CD14-positive monocyte (primary cell): ENCODE measurements around the gene MS4A4E. TPM values are rescaled to one million over a fixed set of nuclear protein-coding genes. Genes with fewer than 3 reads are reported as not detected.

Experiments used
- DNase-seq, 3 donors: peaks; one replicate each; pipeline ENCODE4 v3.0.0-alpha.2; 2011 to 2022
- H2AFZ ChIP-seq: 2 replicates; pipeline ENCODE4 v1.6.0; 2012; ENCODE audit warnings: mild to moderate bottlenecking, low read depth, low read length, inconsistent platforms; ENCODE audit not compliant: insufficient read depth, poor library complexity, severe bottlenecking
- H3K27ac ChIP-seq, 2 donors: 1 replicate in 1 of 2; 2 replicates in 1 of 2; pipeline ENCODE4 v1.5.1; 2012 to 2013; ENCODE audit warnings: low read length in 2 of 2, control low read depth in 1 of 2, inconsistent platforms in 1 of 2, low read depth in 1 of 2, mild to moderate bottlenecking in 1 of 2
- H3K27me3 ChIP-seq, 2 donors: one replicate each; pipeline versions ENCODE4 v1.6.0 to v1.6.1; 2011 to 2013; ENCODE audit warnings: low read length in 2 of 2; ENCODE audit not compliant: control insufficient read depth in 2 of 2, insufficient read depth in 2 of 2
- H3K36me3 ChIP-seq, 2 donors: replicated peaks in 1 of 2; 1 replicate in 1 of 2; 2 replicates in 1 of 2; pipeline versions ENCODE4 v1.5.1 to v1.6.1; 2012 to 2013; ENCODE audit warnings: low read length in 2 of 2, control low read depth in 1 of 2, inconsistent platforms in 1 of 2, mild to moderate bottlenecking in 1 of 2; ENCODE audit not compliant: insufficient read depth in 2 of 2, control insufficient read depth in 1 of 2
- H3K4me1 ChIP-seq, 2 donors: 1 replicate in 1 of 2; 2 replicates in 1 of 2; pipeline versions ENCODE4 v1.5.1 to v1.6.1; 2012 to 2013; ENCODE audit warnings: low read length in 2 of 2, control low read depth in 1 of 2, inconsistent platforms in 1 of 2, mild to moderate bottlenecking in 1 of 2, moderate library complexity in 1 of 2; ENCODE audit not compliant: insufficient read depth in 2 of 2, control insufficient read depth in 1 of 2
- H3K4me2 ChIP-seq: replicated peaks from 2 replicates; pipeline ENCODE3; 2012; ENCODE audit warnings: low read length, moderate library complexity, mild to moderate bottlenecking; ENCODE audit not compliant: poor library complexity, severe bottlenecking; ENCODE audit errors: extremely low read depth
- H3K4me3 ChIP-seq, 3 experiments: fragments of 200-600 bp in 1 of 3; sonication (generic) in 1 of 3; replicated peaks in 1 of 3; 1 replicate in 2 of 3; 2 replicates in 1 of 3; pipeline ENCODE4 v1.5.1; 2011 to 2013; ENCODE audit warnings: low read length in 3 of 3, mild to moderate bottlenecking in 3 of 3, control low read depth in 2 of 3, low read depth in 2 of 3, inconsistent platforms in 1 of 3, moderate library complexity in 1 of 3
- H3K79me2 ChIP-seq: 2 replicates; pipeline ENCODE4 v1.6.0; 2012; ENCODE audit warnings: mild to moderate bottlenecking, control low read depth, inconsistent platforms, low read length, moderate library complexity; ENCODE audit not compliant: insufficient read depth
- H3K9ac ChIP-seq: 2 replicates; pipeline ENCODE4 v1.6.0; 2017; ENCODE audit warnings: low read length, mild to moderate bottlenecking; ENCODE audit not compliant: insufficient read depth, poor library complexity, severe bottlenecking
- H3K9me3 ChIP-seq, 2 donors: replicated peaks in 1 of 2; 1 replicate in 1 of 2; 2 replicates in 1 of 2; pipeline versions ENCODE4 v1.5.1 to v1.6.1; 2012 to 2013; ENCODE audit warnings: low read length in 2 of 2, control low read depth in 1 of 2; ENCODE audit not compliant: control insufficient read depth in 1 of 2, insufficient read depth in 1 of 2
- H4K20me1 ChIP-seq: 2 replicates; pipeline ENCODE4 v1.6.0; 2012; ENCODE audit warnings: mild to moderate bottlenecking, low read length, control low read depth, moderate library complexity; ENCODE audit not compliant: insufficient read depth
- H3K27ac Mint-ChIP-seq, 7 donors: one replicate each; pipeline ENCODE4 v1.8.0; 2020; ENCODE audit warnings: mild to moderate bottlenecking in 7 of 7, mixed read lengths in 7 of 7, moderate library complexity in 6 of 7, inconsistent platforms in 2 of 7
- H3K27me3 Mint-ChIP-seq, 3 donors: one replicate each; pipeline ENCODE4 v1.8.0; 2021 to 2022; ENCODE audit warnings: low read depth in 3 of 3, mild to moderate bottlenecking in 3 of 3, mixed read lengths in 3 of 3, moderate library complexity in 3 of 3, inconsistent platforms in 1 of 3
- H3K36me3 Mint-ChIP-seq, 2 donors: one replicate each; pipeline ENCODE4 v1.8.0; 2020; ENCODE audit warnings: mixed read lengths in 2 of 2, inconsistent platforms in 1 of 2, mild to moderate bottlenecking in 1 of 2
- H3K4me1 Mint-ChIP-seq: one replicate; pipeline ENCODE4 v1.8.0; 2020; ENCODE audit warnings: mild to moderate bottlenecking, mixed read lengths
- H3K4me3 Mint-ChIP-seq, 2 donors: one replicate each; pipeline ENCODE4 v1.8.0; 2020; ENCODE audit warnings: mild to moderate bottlenecking in 2 of 2, mixed read lengths in 2 of 2, moderate library complexity in 1 of 2
- H3K9me3 Mint-ChIP-seq, 7 donors: one replicate each; pipeline ENCODE4 v1.8.0; 2020 to 2022; ENCODE audit warnings: mixed read lengths in 7 of 7, mild to moderate bottlenecking in 6 of 7, moderate library complexity in 6 of 7, inconsistent platforms in 2 of 7
- CTCF ChIP-seq: fragments of 200-600 bp; IDR thresholded peaks from one replicate; pipeline ENCODE4 v1.8.0; 2022; ENCODE audit warnings: antibody characterized with exemption, mild to moderate bottlenecking
- WGBS: methylation state at CpG from one replicate; pipeline ENCODE4 v1.1.5; 2013; ENCODE audit warnings: missing lambda C conversion rate; ENCODE audit not compliant: insufficient coverage; 5-methylcytosine and 5-hydroxymethylcytosine counted together
- intact Hi-C, 2 donors: fragments of 100-400 bp; cut with micrococcal nuclease; formaldehyde crosslinking; loops; one replicate each; pipeline versions ENCODE4 v1.15.0 to v1.15.1; 2023
- polyA plus RNA-seq, 3 donors: library from polyadenylated mRNA; depleted of rRNA in 1 of 3; unstranded in 2 of 3; stranded (reverse) in 1 of 3; fragments of 300-500 nt in 2 of 3; fragments of >200 nt in 1 of 3; fragmentation: Illumina TruSeq in 2 of 3; gene quantifications; 1 replicate in 2 of 3; 2 replicates in 1 of 3; pipeline ENCODE4 v1.2.3, GENCODE V29; 2012 to 2021

Gene MS4A4E
- polyA plus RNA-seq, 3 donors, result 1.00 to 10.2 (median 1.1) TPM

- no peak overlapping the region for H3K4me3 Mint-ChIP-seq
- no peak overlapping the region for H3K4me2 ChIP-seq
- peak in 2 of 3 donors; percentile 59 to 64 for DNase-seq
- H2AFZ ChIP-seq, result no peak overlapping the region
- H3K36me3 Mint-ChIP-seq, result peaks cover 0 to 6% of the 10 kb centered on the region in 2 donors
- H3K9me3 Mint-ChIP-seq, result peaks cover 7 to 12% (median 7%) of the 10 kb centered on the region in 7 donors
- H3K4me3 ChIP-seq, result no peak overlapping the region
- no peak overlapping the region for H3K9ac ChIP-seq
- peak overlapping the region in 1 of 7 donors; percentile 43 for H3K27ac Mint-ChIP-seq
- intact Hi-C loops, result loop anchor here (5.0 to 10.0 kb wide), 2 partner anchors 67 to 219 kb away; no protein-coding TSS in a partner anchor
- peaks cover 17 to 20% of the 10 kb centered on the region in 2 donors for H3K4me1 ChIP-seq
- H3K27me3 Mint-ChIP-seq, result no peaks in the 10 kb centered on the region
- no peaks in the 10 kb centered on the region for H4K20me1 ChIP-seq
- H3K27ac ChIP-seq, result no peak overlapping the region
- H3K27me3 ChIP-seq, result no peaks in the 10 kb centered on the region
- no peaks in the 10 kb centered on the region for H3K36me3 ChIP-seq
- WGBS, result no CpG with 5 or more reads among the region's 4 CpGs
- peaks cover 24% of the 10 kb centered on the region for H3K4me1 Mint-ChIP-seq
- no peaks in the 10 kb centered on the region for H3K79me2 ChIP-seq
- TF ChIP-seq CTCF, result peak; percentile 91
- peaks cover 5 to 11% of the 10 kb centered on the region in 2 donors for H3K9me3 ChIP-seq
These were observed 22.7 kb upstream of the MS4A4E start for GRCh38 chr11:60265373-60266214.

- Mint-ChIP-seq H3K36me3 (peaks cover 0 to 6% of the 10 kb centered on the region in 2 donors), H3K9me3 (peaks cover 7 to 14% (median 10%) of the 10 kb centered on the region in 7 donors), H3K4me3 (no peak overlapping the region), H3K27ac (no peak overlapping the region), H3K4me1 (peaks cover 24% of the 10 kb centered on the region), H3K27me3 (no peaks in the 10 kb centered on the region)
- H2AFZ ChIP-seq, result no peak overlapping the region
- H3K4me2 ChIP-seq, result no peak overlapping the region
- H3K9ac ChIP-seq, result no peak overlapping the region
- no peak overlapping the region for H3K27ac ChIP-seq
- TF ChIP-seq CTCF, result no peak
- WGBS, result 100% methylated on average over 2 of the region's 5 CpGs
- H3K9me3 ChIP-seq, result peaks cover 5 to 18% of the 10 kb centered on the region in 2 donors
- DNase-seq, result no peak
- peaks cover 17 to 20% of the 10 kb centered on the region in 2 donors for H3K4me1 ChIP-seq
- H4K20me1 ChIP-seq, result no peaks in the 10 kb centered on the region
- no peaks in the 10 kb centered on the region for H3K27me3 ChIP-seq
- no peaks in the 10 kb centered on the region for H3K36me3 ChIP-seq
- no peak overlapping the region for H3K4me3 ChIP-seq
- intact Hi-C loops, result loop anchor here (5.0 to 10.0 kb wide), 3 partner anchors 68 to 353 kb away; no protein-coding TSS in a partner anchor
- no peaks in the 10 kb centered on the region for H3K79me2 ChIP-seq
These were observed 21.7 kb upstream of the MS4A4E start for GRCh38 chr11:60264644-60265043.
